ENCODE data around the gene RFX1.
"Not testable (repeated sequence)": the region's sequence is repeated elsewhere in the genome, so short reads cannot be mapped to it uniquely, and the experiment has no call there.

Gene RFX1

DNA sequence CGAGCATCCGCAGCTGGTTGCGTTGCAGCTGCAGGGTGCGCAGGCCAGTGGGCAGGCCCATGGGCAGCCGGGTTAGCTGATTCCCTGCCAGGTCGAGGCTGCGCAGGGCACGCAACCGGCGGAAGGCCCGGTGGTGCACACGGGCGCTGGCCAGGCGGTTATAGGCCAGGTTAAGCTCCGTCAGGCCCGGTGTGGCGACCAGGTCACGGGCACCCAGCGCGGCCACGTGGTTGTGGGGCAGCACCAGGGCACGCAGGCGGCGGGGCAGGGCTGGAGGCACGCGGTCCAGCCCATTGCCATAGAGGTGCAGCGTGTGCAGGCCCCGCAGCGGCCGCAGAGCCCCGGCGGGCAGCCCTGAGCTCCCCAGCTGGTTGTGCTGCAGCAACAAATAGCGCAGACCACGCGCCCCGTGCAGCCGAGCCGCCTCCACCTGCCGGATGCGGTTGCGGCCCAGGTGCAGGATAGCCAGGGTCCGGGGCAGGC, 73.2 kb downstream of the RFX1 start:
- no peak for DNase-seq

DNA sequence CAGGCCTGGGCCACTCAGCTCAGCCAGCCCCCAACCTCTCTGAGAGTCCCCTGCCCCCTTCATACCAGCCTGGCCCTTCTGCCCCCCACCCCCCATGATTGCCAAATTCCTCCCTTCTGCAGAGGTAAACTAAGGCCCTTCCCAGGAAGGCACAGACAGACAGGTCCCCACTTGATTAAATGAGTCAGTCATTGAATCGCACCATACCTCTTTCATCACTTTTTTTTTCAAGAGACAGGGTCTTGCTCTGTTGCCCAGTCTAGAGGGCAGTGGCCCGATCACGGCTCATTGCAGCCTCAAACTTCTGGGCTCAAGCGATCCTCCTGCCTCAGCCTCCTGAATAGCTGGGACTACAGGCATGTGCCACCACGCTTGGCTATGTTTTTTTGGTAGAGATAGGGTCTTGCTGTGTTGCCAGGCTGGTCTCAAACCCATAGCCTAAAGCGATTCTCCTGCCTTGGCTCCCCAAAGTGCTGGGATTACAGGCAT, 73.9 kb downstream of the RFX1 start:
- no peak for DNase-seq

DNA sequence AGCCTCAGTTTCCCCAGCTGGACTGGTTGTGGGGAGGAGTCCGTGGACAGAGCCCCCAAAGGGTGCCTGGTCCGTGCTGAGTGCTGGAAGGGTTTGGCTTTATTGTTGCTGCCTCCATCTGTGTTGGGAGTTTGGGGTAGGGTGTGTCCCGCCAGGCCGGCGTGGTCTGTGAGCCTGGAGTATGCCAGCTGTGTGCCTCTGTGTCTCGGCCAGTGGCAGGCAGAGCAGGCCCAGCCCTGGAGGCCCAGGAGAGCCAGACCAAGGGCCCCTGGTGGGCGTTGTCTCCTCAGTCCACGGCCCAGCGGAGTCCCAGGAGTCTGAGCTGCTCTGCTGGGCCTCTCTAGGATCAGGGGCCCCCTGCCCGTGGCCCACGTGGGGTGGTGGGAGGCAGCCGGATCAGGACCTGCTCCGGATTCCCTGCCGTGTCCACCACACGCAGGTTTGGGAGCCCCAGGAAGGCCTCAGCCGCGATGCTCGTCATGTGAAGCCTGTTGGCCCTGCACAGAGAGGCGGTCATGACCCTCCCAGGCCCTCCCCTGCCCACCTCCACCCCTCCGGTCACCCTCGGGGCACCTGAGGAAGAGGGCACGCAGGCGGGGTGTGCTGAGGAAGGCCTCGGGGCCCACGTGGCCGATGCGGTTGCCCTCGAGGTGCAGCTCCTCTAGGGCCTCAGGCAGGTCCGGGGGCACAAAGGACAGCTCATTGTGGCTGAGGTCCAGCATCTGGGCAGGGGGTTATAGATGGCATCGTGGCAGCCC, 74.5 kb downstream of the RFX1 start:
- DNase-seq = no peak

DNA sequence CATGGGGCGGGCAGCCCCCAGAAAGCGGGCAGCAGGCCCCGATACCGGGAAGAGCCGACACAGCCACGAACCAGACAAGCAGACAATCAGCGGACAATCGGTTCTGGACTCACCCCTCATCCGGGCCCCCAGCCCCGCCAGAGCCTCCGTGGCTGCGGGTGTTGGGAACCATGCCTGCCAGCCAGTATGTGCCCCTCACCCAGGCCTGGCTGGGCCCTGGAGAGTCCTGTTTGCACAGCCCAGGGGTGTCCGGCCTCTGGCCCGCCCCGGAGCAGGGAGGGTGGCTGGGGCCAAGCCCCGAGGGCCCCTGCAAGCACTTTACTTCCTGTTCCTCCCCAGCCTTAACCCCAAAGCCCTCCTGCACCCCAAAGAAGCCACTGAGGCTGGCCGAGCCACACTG, 75.7 kb downstream of the RFX1 start:
- DNase-seq = no peak

DNA sequence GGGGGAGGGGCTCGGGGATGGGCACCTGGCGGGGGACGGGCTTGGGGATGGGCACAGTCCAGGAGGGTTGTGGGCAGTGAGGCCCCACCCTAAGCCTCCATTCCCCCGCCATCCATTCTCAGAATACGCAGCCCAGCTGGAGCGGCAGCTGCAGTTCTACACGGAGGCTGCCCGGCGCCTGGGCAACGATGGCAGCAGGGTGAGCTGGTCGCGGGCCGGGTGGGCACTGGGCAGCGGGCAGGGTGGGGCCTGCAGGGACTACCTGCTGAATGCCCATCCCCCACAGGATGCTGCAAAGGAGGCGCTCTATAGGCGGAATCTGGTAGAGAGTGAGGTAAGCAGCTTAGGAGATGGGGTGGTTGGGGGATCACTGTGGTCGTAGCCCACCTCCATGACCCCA, 76.2 kb downstream of the RFX1 start:
- DNase-seq = no peak

DNA sequence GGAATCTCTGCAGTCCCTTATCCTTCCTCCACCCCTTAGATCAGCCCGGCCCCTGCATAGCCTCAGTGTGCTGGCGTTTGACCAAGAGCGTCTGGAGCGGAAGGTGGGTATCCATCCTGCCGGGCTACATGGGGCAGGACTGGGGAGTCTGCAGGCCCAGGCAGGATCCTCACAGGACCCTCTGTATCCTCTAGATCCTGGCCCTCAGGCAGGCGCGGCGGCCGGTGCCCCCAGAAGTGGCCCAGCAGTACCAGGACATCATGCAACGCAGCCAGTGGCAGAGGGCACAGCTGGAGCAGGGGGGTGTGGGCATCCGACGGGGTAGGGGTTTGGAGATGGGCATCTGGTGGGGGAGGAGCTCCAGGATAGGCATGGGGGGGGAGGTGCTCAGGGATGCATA, 76.8 kb downstream of the RFX1 start:
- DNase-seq = no peak

DNA sequence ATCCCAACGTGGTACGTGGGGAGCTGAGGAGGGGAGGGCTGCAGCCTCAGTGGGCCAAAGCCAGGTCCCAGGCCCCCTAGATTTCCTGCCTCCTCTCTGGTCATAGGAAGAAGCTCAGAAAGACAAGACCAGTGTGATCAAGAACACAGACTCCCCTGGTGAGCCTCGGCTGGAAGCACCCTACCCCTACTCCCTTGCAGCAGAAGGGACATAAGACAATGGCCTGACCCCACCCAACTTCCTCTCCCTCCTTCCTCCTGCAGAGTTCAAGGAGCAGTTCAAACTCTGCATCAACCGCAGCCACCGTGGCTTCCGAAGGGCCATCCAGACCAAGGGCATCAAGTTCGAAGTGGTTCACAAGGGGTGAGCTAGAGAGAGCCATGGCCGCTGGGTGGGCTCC, 79.4 kb downstream of the RFX1 start:
- DNase-seq = no peak

DNA sequence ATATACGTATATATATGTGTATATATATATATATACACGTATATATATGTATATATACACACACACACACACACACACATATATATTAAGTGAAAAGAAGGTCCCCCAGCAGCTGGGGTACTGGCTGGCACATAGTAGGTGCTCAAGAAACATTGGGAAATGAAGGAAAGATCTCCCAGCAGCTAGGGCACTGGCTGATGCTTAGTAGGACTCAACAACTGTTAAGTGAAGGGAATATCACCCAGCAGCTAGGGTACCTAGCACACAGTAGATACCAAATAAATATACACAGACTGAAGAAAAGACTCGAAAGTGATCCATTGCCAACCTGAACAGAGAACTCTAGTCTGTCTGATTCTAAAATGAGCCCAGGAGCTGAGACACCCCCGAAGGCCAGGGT, 80.1 kb downstream of the RFX1 start:
- DNase-seq = no peak

DNA sequence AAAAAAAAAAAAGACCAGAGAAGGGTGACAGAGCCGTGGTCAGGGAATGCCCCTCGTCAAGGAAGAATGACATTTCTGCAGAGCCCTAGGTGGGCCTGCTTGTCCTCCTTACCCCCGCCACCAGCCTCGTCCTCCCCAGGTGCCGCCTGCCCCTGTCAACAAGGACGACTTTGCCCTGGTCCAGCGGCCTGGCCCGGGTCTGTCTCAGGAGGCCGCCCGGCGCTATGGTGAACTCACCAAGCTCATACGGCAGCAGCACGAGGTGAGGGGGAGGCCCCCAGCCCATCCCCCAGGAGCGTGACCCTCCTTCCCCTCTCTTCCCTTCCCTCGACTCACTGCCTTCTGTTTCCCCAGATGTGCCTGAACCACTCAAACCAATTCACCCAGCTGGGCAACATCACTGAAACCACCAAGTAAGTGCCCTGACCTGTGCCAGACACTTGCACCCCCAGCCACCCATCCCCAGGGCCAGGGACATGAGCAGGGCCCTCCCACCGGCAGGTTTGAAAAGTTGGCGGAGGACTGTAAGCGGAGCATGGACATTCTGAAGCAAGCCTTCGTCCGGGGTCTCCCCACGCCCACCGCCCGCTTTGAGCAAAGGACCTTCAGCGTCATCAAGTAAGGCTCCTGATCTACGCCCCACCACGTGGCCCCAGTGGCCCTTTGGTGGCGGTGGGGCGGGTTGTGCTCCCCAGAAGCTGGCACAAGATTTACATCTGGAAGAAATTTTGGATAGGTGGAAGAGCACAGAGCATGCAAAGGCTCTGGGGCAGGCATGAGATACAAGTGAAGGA, 82.7 kb downstream of the RFX1 start:
- DNase-seq = no peak

DNA sequence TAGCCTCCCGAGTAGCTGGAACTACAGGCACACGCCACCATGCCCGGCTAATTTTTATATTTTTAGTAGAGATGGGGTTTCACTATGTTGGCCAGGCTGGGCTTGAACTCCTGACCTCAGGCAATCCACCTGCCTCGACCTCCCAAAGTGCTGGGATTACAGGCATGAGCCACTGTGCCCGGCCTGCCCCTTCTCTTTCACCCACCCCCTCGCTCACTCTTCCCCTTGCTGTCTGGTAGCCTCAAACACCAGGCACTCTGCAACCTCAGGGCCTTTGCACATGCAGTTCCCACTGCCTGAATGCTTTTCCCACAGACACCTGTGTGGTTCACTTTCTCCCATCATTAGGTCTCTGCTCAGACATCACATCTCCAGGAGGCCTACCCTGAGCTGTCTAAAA, 84.0 kb downstream of the RFX1 start:
- DNase-seq = not testable (repeated sequence)

DNA sequence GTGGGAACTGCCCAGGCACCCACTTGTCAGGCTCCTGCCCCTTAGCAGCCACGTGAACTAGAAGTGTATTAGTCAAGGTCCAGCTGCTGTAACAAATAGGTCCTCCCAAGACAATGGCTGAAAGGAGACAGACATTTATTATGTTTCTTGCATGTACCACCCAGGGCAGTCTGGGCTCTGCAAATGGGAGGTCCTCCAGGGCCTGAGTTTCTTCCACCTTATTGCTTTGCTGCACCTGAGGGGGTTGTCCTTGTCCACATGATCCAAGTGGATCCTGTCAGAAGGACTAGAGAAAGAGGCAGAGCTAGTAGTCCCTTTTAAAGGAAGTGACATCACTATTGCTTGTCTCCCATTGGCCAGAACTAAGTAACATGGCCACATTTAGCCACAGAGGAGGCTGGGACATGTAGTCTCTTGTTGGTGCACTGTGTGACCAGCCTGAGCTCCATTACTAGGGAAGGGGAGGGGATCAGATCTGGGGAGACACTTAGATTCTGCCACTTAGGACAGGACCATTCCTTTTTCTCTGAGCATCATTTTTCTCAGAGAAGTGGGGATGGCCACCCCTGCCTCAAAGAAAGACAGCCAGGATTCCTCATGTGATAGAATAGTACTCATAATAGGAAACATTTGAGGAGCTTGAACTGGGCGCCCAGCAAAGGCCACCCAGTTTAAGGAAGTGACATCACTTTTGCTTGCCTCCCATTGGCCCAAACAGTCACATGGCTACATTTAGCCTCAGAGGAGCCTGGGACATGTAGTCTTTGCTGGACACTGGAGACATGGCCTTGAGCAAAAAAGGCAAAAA, 85.0 kb downstream of the RFX1 start:
- DNase-seq = no peak

DNA sequence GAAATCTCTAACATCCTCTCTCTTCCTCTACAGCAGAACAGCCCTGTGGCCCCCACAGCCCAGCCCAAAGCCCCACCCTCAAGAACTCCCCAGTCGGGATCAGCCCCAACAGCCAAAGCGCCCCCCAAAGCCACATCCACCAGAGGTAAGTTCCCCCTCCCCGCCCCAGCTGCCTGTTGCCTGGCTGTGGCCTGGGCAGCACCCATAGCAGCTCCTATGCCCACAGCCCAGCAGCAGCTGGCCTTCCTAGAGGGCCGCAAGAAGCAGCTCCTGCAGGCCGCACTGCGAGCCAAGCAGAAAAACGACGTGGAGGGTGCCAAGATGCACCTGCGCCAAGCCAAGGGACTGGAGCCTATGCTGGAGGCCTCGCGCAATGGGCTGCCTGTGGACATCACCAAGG, 85.6 kb downstream of the RFX1 start:
- DNase-seq = no peak

DNA sequence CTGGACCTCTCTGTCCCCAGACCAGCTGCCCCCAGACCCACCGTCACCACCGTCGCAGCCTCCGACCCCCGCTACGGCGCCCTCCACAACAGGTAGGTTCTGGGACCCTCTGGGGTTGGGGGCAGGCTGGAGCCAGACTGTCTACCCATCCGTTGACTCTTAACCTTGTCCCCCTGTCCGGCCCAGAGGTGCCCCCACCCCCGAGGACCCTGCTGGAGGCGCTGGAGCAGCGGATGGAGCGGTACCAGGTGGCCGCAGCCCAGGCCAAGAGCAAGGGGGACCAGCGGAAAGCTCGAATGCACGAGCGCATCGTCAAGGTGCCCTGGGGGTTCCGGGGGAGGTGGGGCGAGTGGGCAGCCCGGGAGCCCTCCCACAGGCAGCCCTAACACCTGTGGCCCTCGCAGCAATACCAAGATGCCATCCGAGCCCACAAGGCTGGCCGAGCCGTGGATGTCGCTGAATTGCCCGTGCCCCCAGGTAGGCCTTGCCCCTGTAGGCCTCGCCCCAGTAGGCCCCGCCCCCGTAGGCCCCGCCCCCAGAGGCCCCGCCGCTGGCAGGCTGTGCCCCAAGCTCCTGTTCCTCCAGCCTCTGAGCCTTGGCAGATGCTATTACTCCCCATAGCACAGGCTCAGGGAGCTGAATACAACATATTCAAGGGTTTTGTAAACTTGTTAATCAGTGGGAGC, 87.3 kb downstream of the RFX1 start:
- no peak for DNase-seq

DNA sequence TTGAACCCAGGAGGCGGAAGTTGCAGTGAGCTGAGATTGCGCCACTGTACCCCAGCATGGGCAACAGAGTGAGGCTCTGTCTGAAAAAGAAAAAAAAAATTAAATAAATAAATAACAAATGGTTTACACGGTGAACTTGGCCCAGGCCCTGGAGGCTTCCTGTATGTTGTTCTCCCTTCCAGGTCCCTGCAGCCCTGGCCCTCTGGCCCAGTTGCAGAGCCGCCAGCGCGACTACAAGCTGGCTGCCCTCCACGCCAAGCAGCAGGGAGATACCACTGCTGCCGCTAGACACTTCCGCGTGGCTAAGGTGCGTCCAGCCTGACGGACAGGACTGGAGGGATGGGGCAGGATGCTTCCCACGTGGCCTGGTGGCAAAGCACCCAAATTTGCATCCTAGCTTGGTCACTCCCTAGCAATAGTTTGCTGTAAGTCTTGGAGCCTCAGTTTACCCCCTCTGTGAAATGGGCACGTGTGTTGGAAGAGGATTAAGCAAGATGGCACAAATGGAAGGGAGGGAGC, 88.2 kb downstream of the RFX1 start:
- DNase-seq = no peak

DNA sequence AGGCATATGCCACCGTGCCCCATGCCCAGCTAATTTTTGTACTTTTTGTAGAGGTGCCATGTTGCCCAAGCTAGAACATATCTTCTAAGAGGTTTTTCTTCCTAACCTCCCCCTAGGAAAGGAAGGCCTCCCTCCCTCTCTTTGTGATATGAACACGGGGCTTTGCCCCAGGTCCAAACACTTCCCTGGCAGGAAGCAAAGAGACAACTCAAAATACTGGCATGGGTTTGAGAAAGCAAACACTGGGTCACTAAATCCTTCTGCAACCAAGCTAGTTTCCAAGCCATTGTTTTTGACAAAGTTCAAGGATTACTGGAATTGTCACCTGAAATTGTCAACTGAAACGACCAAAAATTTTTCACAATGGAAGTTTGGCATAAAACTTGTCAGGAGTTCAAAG, 91.3 kb downstream of the RFX1 start:
- DNase-seq = no peak

DNA sequence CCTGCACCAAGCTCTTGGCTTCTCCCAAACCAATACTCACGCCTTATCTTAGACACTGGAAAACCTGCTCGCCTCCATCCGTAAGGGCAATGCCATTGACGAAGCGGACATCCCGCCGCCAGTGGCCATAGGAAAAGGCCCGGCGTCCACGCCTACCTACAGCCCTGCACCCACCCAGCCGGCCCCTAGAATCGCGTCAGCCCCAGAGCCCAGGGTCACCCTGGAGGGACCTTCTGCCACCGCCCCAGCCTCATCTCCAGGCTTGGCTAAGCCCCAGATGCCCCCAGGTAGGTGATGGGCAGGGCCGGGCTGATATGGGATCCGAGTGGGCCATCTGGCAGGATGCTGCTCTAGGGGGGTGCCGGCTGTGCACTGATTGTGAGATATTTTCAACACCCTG, 92.8 kb downstream of the RFX1 start:
- DNase-seq = no peak
